Progenitor cell of endocrine pancreas (in vitro differentiated cells): ENCODE measurements around the gene VASH1. TPM values are rescaled to one million over a fixed set of nuclear protein-coding genes. Genes with fewer than 3 reads are reported as not detected.

ENCODE experiments used
- DNase-seq: peaks from one replicate; pipeline ENCODE4 v3.0.0; 2021; ENCODE audit warnings: low spot score; ENCODE audit not compliant: unreplicated experiment
- H3K27ac Mint-ChIP-seq: 2 replicates; pipeline ENCODE4 v1.8.0; 2021; ENCODE audit warnings: mild to moderate bottlenecking, moderate library complexity, mixed read lengths
- H3K27me3 Mint-ChIP-seq: 2 replicates; pipeline ENCODE4 v1.8.0; 2021; ENCODE audit warnings: mixed read lengths
- H3K36me3 Mint-ChIP-seq: 2 replicates; pipeline ENCODE4 v1.8.0; 2022; ENCODE audit warnings: mixed read lengths; ENCODE audit not compliant: insufficient read depth
- H3K4me1 Mint-ChIP-seq: 2 replicates; pipeline ENCODE4 v1.8.0; 2021; ENCODE audit warnings: low read depth, mixed read lengths
- H3K4me3 Mint-ChIP-seq: 2 replicates; pipeline ENCODE4 v1.8.0; 2021; ENCODE audit warnings: low read depth, mild to moderate bottlenecking, moderate library complexity, mixed read lengths
- H3K9me3 Mint-ChIP-seq: 2 replicates; pipeline ENCODE4 v1.8.0; 2021; ENCODE audit warnings: low read depth, mixed read lengths
- total RNA-seq: library from RNA; stranded (reverse); gene quantifications from 2 replicates; pipeline ENCODE4 v1.2.1, GENCODE V29; 2021
- TF ChIP-seq, protein P1 (sequence below): fragments of 200-600 bp; sonication (generic); IDR thresholded peaks from one replicate; pipeline ENCODE4 v1.5.0; 2021; ENCODE audit warnings: antibody characterized with exemption, mild to moderate bottlenecking; ENCODE audit not compliant: unreplicated experiment

Gene VASH1
- total RNA-seq, 1 donor from 2014 or later = 43.2 TPM

GRCh38 chr14:76759589-76759988, 1.7 kb upstream of the VASH1 start:
- no peak overlapping the region for H3K4me3 Mint-ChIP-seq

DNA sequence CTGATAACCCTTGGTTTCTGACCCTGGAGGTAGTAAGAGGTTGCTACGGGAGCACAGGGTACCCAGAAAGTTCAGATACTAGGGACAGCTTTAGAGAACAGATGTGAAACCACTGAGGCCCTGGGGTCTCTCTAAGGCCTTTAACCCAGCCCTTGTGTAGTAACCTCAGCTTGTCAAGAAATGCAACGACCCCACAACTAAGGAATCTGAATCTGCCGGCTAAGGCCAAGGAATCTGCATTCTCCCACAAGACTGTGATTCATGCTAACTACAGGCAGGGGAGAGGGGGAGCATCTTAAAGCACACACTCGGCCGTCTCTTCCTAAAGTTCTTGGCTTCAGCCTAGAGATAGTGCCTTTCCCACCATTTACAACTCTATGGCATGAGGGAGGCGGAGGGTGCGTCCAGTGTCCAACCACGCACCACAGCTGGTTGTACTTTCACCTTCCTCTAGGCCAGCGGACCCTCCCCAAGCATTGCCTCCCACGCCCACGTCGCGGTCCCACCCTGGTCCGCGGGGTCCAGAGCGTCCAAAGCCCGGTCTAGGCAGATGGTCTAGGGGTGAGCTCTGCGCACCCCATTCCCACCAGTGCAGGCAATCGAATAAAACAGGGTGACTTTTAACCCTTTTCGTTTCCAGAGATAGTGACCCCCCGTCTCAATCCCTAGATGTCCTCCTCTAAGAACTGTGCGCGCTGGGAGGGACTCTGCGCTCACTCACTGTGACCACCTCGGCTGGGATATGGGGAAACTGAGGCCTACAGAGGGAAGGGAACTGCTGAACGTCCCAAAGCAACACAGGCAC, 735 bp upstream of the VASH1 start:
- peaks cover 20% of the 10 kb centered on the region for H3K4me1 Mint-ChIP-seq
- peak overlapping the region; percentile 80 for H3K4me3 Mint-ChIP-seq
- H3K9me3 Mint-ChIP-seq = no peaks in the 10 kb centered on the region
- DNase-seq = no peak
- H3K27me3 Mint-ChIP-seq = peaks cover 59% of the 10 kb centered on the region
- H3K36me3 Mint-ChIP-seq = peaks cover 3% of the 10 kb centered on the region
- TF ChIP-seq, protein P1, sequence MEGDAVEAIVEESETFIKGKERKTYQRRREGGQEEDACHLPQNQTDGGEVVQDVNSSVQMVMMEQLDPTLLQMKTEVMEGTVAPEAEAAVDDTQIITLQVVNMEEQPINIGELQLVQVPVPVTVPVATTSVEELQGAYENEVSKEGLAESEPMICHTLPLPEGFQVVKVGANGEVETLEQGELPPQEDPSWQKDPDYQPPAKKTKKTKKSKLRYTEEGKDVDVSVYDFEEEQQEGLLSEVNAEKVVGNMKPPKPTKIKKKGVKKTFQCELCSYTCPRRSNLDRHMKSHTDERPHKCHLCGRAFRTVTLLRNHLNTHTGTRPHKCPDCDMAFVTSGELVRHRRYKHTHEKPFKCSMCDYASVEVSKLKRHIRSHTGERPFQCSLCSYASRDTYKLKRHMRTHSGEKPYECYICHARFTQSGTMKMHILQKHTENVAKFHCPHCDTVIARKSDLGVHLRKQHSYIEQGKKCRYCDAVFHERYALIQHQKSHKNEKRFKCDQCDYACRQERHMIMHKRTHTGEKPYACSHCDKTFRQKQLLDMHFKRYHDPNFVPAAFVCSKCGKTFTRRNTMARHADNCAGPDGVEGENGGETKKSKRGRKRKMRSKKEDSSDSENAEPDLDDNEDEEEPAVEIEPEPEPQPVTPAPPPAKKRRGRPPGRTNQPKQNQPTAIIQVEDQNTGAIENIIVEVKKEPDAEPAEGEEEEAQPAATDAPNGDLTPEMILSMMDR = no peak
- peak overlapping the region; percentile 41 for H3K27ac Mint-ChIP-seq

More at GRCh38 chr14:76759589-76759988, 1.7 kb upstream of the VASH1 start:
- DNase-seq = no peak
- Mint-ChIP-seq H3K36me3 (no peaks in the 10 kb centered on the region), H3K4me1 (peaks cover 19% of the 10 kb centered on the region), H3K27ac (no peak overlapping the region), H3K27me3 (peaks cover 59% of the 10 kb centered on the region), H3K9me3 (no peaks in the 10 kb centered on the region)
- TF ChIP-seq, protein P1 = no peak

DNA sequence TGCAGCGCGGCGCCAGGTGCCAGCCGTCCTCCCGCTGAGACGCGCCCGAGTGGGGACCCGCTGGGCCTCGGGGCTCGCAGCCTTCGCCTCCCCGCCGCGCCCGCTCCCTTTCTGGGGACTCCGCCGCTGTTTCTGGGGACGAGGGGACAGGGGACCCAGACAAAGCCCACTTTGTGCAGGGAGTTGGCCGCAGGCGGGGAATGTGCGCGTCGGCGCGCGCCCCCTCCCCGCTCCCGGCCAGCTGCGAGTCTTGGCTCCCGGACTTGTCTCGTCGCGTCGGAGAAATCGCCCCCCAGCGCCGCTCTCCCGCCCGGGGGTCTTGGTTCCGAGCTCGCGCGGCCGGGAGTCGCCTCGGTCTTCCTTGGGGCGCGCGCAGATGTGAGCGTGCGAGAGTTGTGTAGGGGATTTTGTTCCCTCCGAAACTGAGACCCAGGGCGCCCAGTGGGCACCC, 717 bp downstream of the VASH1 start:
- Mint-ChIP-seq H3K36me3 (peaks cover 3% of the 10 kb centered on the region), H3K9me3 (no peaks in the 10 kb centered on the region), H3K4me3 (peak overlapping the region; percentile 81), H3K4me1 (peaks cover 20% of the 10 kb centered on the region), H3K27ac (peak overlapping the region; percentile 22), H3K27me3 (peaks cover 46% of the 10 kb centered on the region)
- TF ChIP-seq, protein P1 = no peak
- no peak for DNase-seq

- H3K4me3 Mint-ChIP-seq = peak overlapping the region; percentile 81
- H3K27ac Mint-ChIP-seq = peak overlapping the region; percentile 22
- TF ChIP-seq, protein P1 = no peak
- peaks cover 3% of the 10 kb centered on the region for H3K36me3 Mint-ChIP-seq
- no peaks in the 10 kb centered on the region for H3K9me3 Mint-ChIP-seq
- no peak for DNase-seq
- peaks cover 46% of the 10 kb centered on the region for H3K27me3 Mint-ChIP-seq
- H3K4me1 Mint-ChIP-seq = peaks cover 20% of the 10 kb centered on the region
These were observed 1.3 kb downstream of the VASH1 start for GRCh38 chr14:76762411-76763095.
